ENCODE data around the gene TBCD.

TBCD gene

GRCh38 chr17:82902972-82903874 is 151.4 kb downstream of the TBCD start:
- no peak overlapping the region for H3K4me3 ChIP-seq (ENCODE audit: low read depth, low read length)
- no peak for TF ChIP-seq CTCF (IDR thresholded peaks at IDR 0.05; ENCODE audit: control insufficient read depth, extremely low read depth, insufficient read depth)
- no peak for DNase-seq (ENCODE audit: low read depth)

- no peak overlapping the region for H3K4me3 ChIP-seq (ENCODE audit: low read depth, low read length)
- TF ChIP-seq CTCF (IDR thresholded peaks at IDR 0.05; ENCODE audit: control insufficient read depth, extremely low read depth, insufficient read depth): no peak
- DNase-seq (ENCODE audit: low read depth): no peak
Measured at GRCh38 chr17:82905130-82905529, 153.3 kb downstream of the TBCD start.

- H3K4me3 ChIP-seq (ENCODE audit: low read depth, low read length): no peak overlapping the region
Measured at GRCh38 chr17:82907797-82908542, 156.1 kb downstream of the TBCD start.

GRCh38 chr17:82908543-82909160 is 156.8 kb downstream of the TBCD start:
- no peak for TF ChIP-seq CTCF (IDR thresholded peaks at IDR 0.05; ENCODE audit: control insufficient read depth, extremely low read depth, insufficient read depth)
- H3K4me3 ChIP-seq (ENCODE audit: low read depth, low read length): no peak overlapping the region
- DNase-seq (ENCODE audit: low read depth): no peak

More at GRCh38 chr17:82907797-82908542, 156.1 kb downstream of the TBCD start:
- DNase-seq (ENCODE audit: low read depth): no peak
- no peak for TF ChIP-seq CTCF (IDR thresholded peaks at IDR 0.05; ENCODE audit: control insufficient read depth, extremely low read depth, insufficient read depth)

- DNase-seq (ENCODE audit: low read depth): peak; percentile 79
- TF ChIP-seq CTCF (IDR thresholded peaks at IDR 0.05; ENCODE audit: control insufficient read depth, extremely low read depth, insufficient read depth): no peak
- H3K4me3 ChIP-seq (ENCODE audit: low read depth, low read length): no peak overlapping the region; the same call in 1 of the 2 replicates
Measured at GRCh38 chr17:82909322-82909904, 157.5 kb downstream of the TBCD start.

GRCh38 chr17:82910041-82910481 is 158.2 kb downstream of the TBCD start:
- no peak for DNase-seq (ENCODE audit: low read depth)
- no peak overlapping the region; the same call in 1 of the 2 replicates for H3K4me3 ChIP-seq (ENCODE audit: low read depth, low read length)
- no peak for TF ChIP-seq CTCF (IDR thresholded peaks at IDR 0.05; ENCODE audit: control insufficient read depth, extremely low read depth, insufficient read depth)

All from LNCaP clone FGC (cell line).